Adrenal gland (tissue), 12 donors: ENCODE data around the gene PPP1R7. TPM values are rescaled to one million over a fixed set of nuclear protein-coding genes. Genes with fewer than 3 reads are reported as not detected.

Source experiments
- DNase-seq, 7 donors: peaks; one replicate each; pipeline ENCODE4 v3.0.0-alpha.2; 2019 to 2020
- H3K27ac ChIP-seq, 5 donors: fragments of 200-600 bp; sonication (generic) in 4 of 5; 1 replicate in 3 of 5; 2 replicates in 2 of 5; pipeline versions ENCODE4 v1.5.1 to v1.8.0; 2016 to 2020; ENCODE audit warnings: mild to moderate bottlenecking in 1 of 5
- H3K27me3 ChIP-seq: fragments of 200-600 bp; 2 replicates; pipeline ENCODE4 v1.8.0; 2021
- H3K36me3 ChIP-seq, 2 donors: fragments of 200-600 bp; replicated peaks in 1 of 2; 1 replicate in 1 of 2; 2 replicates in 1 of 2; pipeline versions ENCODE4 v1.5.1 to v1.8.0; 2018 to 2022
- H3K4me1 ChIP-seq, 2 donors: fragments of 200-600 bp; replicated peaks in 1 of 2; 1 replicate in 1 of 2; 2 replicates in 1 of 2; pipeline versions ENCODE4 v1.5.1 to v1.8.0; 2018 to 2021
- H3K4me3 ChIP-seq, 4 donors: fragments of 200-600 bp; sonication (generic) in 3 of 4; one replicate each; pipeline ENCODE4 v1.5.1; 2016 to 2018
- H3K9me3 ChIP-seq, 3 donors: fragments of 200-600 bp; sonication (generic) in 1 of 3; replicated peaks in 1 of 3; 1 replicate in 2 of 3; 2 replicates in 1 of 3; pipeline versions ENCODE4 v1.5.1 to v1.8.0; 2016 to 2021
- POLR2A ChIP-seq, 2 donors: fragments of 450-650 bp; IDR thresholded peaks; one replicate each; pipeline ENCODE4 v1.6.1; 2017; ENCODE audit warnings: antibody characterized with exemption in 2 of 2, mild to moderate bottlenecking in 2 of 2, moderate library complexity in 1 of 2
- WGBS, 4 donors: extraction: QIAGEN DNeasy Blood & Tissue Kit in 2 of 4; methylation state at CpG; one replicate each; pipeline versions ENCODE4 v1.1.5 to v1.1.7; 2013 to 2017; 5-methylcytosine and 5-hydroxymethylcytosine counted together
- intact Hi-C, 2 donors: fragments of 100-400 bp; cut with DNase I; formaldehyde crosslinking; loops; one replicate each; pipeline versions ENCODE4 v1.14.1 to v1.15.0; 2022 to 2023
- polyA plus RNA-seq, 3 donors: library from polyadenylated mRNA; stranded (reverse); fragments of 200-250 nt in 2 of 3; fragments of 350-450 nt in 1 of 3; fragmentation: Illumina TruSeq in 1 of 3; extraction: RNeasy Lipid Tissue Mini Kit (QIAGEN cat#74804) in 1 of 3; gene quantifications; one replicate each; pipeline ENCODE4 v1.2.3, GENCODE V29; 2013 to 2014
- total RNA-seq, 9 donors: library from RNA; depleted of rRNA in 4 of 9; stranded (reverse); fragments of >200 nt in 4 of 9; fragments of 120-200 nt in 1 of 9; fragmentation: NEBNext Ultra II Directional in 1 of 9; extraction: Animal tissue kit (Norgen Biotek cat#: 25700) in 1 of 9; gene quantifications; one replicate each; pipeline versions ENCODE4 v1.1.0 to v1.2.4, GENCODE V29; 2013 to 2023
- TF ChIP-seq, protein P1 (sequence below), 6 experiments: fragments of 450-650 bp in 4 of 6; fragments of 200-600 bp in 2 of 6; sonication (generic) in 1 of 6; IDR thresholded peaks; 1 replicate in 5 of 6; 2 replicates in 1 of 6; pipeline versions ENCODE4 v1.5.1 to v1.8.0; 2016 to 2021; ENCODE audit warnings: antibody characterized with exemption in 6 of 6, mild to moderate bottlenecking in 2 of 6, moderate library complexity in 1 of 6
- donor health status: healthy with polysubstance abuse.
- donor health status: Bipolar disorder and iron deficiency.
- donor health status: DM: yes; HTN: yes; CAD: no.
- donor health status: DM: no; HTN: no; CAD: no.
- donor health status: DM: no; HTN: no; CAD: no.
- donor health status: DM: yes; HTN: yes; CAD: no.

The PPP1R7 gene
- total and polyA plus RNA-seq, 12 donors, result 26.2 to 128 (median 63.1) TPM

DNA sequence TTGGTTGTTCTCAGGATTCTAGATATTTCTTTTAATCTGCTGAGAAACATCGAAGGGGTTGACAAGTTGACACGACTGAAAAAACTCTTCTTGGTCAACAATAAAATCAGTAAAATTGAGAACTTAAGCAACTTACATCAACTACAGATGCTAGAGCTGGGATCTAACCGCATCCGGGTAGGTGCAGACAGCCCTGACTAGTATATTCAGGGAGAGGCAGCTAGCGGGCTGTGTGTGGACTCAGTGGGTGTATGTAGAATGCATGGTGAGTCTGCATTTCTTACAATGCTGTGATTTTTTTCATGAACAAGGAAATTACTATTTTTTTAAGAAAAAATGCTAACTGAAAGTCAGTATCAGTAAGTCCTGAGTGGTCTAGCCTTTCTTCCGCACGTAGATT, 10.1 kb downstream of the PPP1R7 start:
- Histone ChIP-seq H3K27ac (no peak overlapping the region), H3K4me1 (peaks cover 8 to 12% of the 10 kb centered on the region in 2 donors), H3K9me3 (no peaks in the 10 kb centered on the region), H3K4me3 (no peak overlapping the region), H3K36me3 (peaks cover 0 to 47% of the 10 kb centered on the region in 2 donors), H3K27me3 (no peaks in the 10 kb centered on the region)
- no peak for TF ChIP-seq POLR2A (IDR thresholded peaks at IDR 0.05)
- TF ChIP-seq, protein P1, sequence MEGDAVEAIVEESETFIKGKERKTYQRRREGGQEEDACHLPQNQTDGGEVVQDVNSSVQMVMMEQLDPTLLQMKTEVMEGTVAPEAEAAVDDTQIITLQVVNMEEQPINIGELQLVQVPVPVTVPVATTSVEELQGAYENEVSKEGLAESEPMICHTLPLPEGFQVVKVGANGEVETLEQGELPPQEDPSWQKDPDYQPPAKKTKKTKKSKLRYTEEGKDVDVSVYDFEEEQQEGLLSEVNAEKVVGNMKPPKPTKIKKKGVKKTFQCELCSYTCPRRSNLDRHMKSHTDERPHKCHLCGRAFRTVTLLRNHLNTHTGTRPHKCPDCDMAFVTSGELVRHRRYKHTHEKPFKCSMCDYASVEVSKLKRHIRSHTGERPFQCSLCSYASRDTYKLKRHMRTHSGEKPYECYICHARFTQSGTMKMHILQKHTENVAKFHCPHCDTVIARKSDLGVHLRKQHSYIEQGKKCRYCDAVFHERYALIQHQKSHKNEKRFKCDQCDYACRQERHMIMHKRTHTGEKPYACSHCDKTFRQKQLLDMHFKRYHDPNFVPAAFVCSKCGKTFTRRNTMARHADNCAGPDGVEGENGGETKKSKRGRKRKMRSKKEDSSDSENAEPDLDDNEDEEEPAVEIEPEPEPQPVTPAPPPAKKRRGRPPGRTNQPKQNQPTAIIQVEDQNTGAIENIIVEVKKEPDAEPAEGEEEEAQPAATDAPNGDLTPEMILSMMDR (IDR thresholded peaks at IDR 0.05), result no peak
- intact Hi-C loops, result no loop called here
- WGBS, 4 donors, result 96 to 98% (median 97%) methylated on average over 7 of the region's 7 CpGs
- DNase-seq, result no peak

DNA sequence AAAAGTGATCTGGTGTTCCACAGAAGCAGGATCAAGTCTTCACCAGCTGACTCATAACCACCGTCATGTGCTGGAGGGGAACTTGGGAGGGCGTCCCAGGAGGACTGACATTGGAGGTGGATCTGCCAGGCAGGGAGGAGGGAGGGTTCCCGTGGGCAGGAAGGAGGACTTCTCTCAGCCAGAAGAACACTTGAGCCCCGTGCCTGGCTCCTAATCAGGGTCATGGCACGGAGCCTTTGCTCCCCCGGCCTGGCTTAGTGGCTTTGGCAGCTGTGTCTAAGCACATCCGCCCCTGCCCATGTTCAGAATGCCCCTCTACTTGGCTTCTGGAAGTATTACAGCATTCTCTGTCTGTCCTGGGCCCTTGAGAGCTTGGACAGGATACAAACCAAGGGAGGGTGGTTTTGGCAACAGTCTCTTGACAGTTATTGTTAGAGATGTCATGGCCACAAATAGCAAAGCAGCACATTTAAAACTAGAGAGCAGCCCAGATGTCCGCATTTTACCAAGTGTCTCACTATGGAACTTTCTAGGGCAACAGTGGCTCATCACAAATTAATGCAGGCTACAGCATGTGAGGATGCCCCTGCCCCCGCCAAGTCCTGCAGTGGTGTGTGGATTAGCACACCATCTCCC, 11.5 kb downstream of the PPP1R7 start:
- Histone ChIP-seq H3K27me3 (no peaks in the 10 kb centered on the region), H3K36me3 (peaks cover 0 to 58% of the 10 kb centered on the region in 2 donors), H3K4me1 (peaks cover 8 to 12% of the 10 kb centered on the region in 2 donors), H3K9me3 (no peaks in the 10 kb centered on the region), H3K27ac (peak overlapping the region; percentile 48 to 88 (median 61)), H3K4me3 (no peak overlapping the region)
- intact Hi-C loops, result no loop called here
- peak in 1 of 2 donors; percentile 35 for TF ChIP-seq POLR2A (IDR thresholded peaks at IDR 0.05)
- TF ChIP-seq, protein P1 (IDR thresholded peaks at IDR 0.05), result no peak
- WGBS, 4 donors, result 29 to 49% (median 36%) methylated on average over 8 to 9 of the region's 9 CpGs
- peak; percentile 70 to 91 (median 89) for DNase-seq

DNA sequence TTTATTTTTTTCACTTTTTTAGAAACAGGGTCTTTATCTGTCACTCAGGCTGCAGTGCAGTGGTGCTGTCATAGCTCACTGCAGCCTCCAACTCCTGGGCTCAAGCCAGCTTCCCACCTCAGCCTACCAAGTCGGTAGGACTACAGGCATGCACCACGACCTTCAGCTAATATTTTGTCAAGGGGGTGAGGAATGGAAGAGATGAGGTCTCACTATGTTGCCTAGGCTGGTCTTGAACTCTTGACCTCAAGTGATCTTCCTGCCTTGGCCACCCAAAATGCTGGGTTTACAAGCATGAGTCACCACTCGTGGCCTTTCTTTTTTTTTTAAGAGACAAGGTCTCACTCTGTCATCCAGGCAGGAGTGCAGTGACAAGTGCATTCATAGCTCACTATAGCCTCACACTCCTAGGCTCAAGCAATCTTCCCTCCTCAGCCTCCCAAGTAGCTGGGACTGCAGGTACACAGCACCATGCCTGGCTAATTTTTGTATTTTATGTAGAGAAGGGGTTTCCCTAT, 13.4 kb downstream of the PPP1R7 start:
- H3K9me3 ChIP-seq, result no peaks in the 10 kb centered on the region
- WGBS, 4 donors, result 33 to 47% (median 39%) methylated on average over 3 of the region's 3 CpGs
- no peak overlapping the region for H3K4me3 ChIP-seq
- peaks cover 0 to 61% of the 10 kb centered on the region in 2 donors for H3K36me3 ChIP-seq
- DNase-seq, result no peak
- TF ChIP-seq, protein P1 (IDR thresholded peaks at IDR 0.05), result no peak
- TF ChIP-seq POLR2A (IDR thresholded peaks at IDR 0.05), result no peak
- H3K27me3 ChIP-seq, result no peaks in the 10 kb centered on the region
- no peak overlapping the region for H3K27ac ChIP-seq
- peaks cover 8 to 12% of the 10 kb centered on the region in 2 donors for H3K4me1 ChIP-seq
- intact Hi-C loops, result no loop called here

DNA sequence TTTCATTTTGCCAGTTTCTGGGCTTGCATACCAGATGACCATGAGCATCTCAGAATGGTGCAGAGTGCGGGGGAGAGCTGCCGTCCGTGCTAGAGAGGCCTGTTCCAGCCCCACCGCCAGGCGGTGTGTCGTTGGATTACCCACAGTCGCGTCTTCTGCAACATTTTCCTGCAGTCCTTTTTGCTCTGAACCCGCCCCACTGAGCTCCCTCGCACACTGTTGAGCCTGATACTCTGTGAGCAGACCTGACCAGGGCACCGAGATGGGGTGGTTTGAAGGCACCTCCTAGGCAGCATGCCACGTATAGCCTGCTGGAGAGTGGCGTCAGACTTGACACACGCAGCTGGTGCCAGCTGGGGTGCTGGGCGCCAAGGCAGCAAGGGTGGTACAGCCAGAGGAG, 18.1 kb downstream of the PPP1R7 start:
- no peak for DNase-seq
- Histone ChIP-seq H3K4me3 (no peak overlapping the region), H3K36me3 (peaks cover 0 to 77% of the 10 kb centered on the region in 2 donors), H3K9me3 (peaks cover 0 to 13% (median 0%) of the 10 kb centered on the region in 3 donors), H3K27ac (no peak overlapping the region), H3K4me1 (no peaks in the 10 kb centered on the region), H3K27me3 (no peaks in the 10 kb centered on the region)
- intact Hi-C loops, result no loop called here
- no peak for TF ChIP-seq POLR2A (IDR thresholded peaks at IDR 0.05)
- TF ChIP-seq, protein P1 (IDR thresholded peaks at IDR 0.05), result no peak
- WGBS, 4 donors, result 93 to 100% (median 96%) methylated on average over 5 to 15 of the region's 15 CpGs
